ENCODE results near the gene SH2D6. TPM values are rescaled to one million over a fixed set of nuclear protein-coding genes. Genes with fewer than 3 reads are reported as not detected.
A peak's percentile ranks its signal among the peaks of the same experiment; 100 is the strongest.
"Not testable (repeated sequence)": the region's sequence is repeated elsewhere in the genome, so short reads cannot be mapped to it uniquely, and the experiment has no call there.

Gene SH2D6
- polyA plus RNA-seq, 3 donors = not detected

DNA sequence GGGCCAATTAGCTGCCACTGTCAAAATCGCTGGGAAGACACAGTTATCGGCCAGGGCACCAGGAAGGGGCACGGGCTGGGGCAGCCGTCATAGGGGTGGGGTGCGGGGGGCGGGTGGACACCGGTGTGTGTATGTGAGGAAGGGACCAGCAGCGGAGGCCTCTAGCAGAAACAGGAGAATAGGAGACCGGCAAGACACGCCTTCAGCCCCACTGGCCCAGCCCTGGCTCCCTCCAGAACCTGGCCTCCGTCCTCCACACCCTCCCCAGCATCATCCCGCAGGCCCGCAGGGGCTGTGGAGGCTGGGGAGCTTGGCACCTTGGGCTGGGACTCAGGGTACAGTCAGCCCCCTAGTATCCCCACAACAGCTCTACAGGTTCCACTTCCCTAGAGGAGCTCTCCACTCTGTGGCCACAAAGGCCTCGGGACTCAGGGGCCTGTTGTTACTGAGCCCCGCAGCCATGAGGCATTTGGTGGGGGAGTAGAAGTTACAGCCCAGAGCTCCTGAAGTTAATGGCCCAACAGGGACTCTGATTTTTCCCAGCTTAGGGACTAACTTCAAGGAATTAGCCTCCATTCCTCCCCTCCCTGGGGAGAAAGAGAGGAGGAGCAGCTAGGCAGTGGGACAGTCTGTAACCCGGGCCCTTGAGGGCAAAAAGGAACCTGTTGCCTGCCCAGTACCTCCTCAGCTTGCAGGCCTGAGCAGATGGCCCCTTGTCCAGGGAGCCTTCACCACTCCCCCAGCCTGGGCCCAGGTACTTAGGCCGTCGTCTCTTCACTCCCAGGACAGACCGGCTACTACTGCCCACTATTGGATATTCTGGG, 19.9 kb downstream of the SH2D6 start:
- H3K36me3 Mint-ChIP-seq = no peaks in the 10 kb centered on the region
- intact Hi-C loops (cut with micrococcal nuclease) = loop anchor here (5.0 kb wide), 2 partner anchors 59 to 99 kb away; partner anchors contain the start of gene MAT2A (in 2 of the 2)

DNA sequence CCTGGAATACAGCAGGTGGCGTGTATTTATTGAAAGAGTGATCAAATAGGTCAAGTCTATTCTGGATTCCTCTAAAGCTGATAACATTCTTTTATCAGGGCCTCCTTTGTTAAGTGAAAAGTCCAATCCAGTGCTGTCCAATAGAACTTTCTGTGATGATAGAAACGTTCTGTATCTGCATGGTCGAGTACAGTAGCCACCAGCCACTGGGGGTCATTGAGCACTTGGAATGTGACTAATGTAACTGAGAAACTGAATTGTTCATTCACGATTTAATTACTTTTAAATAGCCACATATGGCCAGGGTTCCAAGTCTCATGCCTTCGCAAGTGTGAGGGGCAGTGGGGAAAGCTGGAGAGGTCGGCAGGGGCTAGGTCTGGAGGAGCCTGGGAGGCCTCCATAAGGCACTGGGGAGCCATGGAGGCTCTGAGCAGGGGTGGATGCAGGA, 20.5 kb downstream of the SH2D6 start:
- intact Hi-C loops (cut with micrococcal nuclease) = loop anchor here (5.0 kb wide), 2 partner anchors 58 to 98 kb away; partner anchors contain the start of gene MAT2A (in 2 of the 2)
- peak overlapping the region in 1 of 3 experiments; percentile 38 for H3K4me3 ChIP-seq (replicated peaks in 1 of 3; ENCODE audit: low read depth in 2 of 3, low read length in 3 of 3)
- WGBS (ENCODE audit: insufficient coverage) = 98% methylated on average over 4 of the region's 6 CpGs
- peak overlapping the region; percentile 41 for H2AFZ ChIP-seq (ENCODE audit: insufficient read depth, low read depth, low read length, poor library complexity, severe bottlenecking)
- peak overlapping the region; percentile 92 to 98 for H3K27ac ChIP-seq (ENCODE audit: low read depth in 1 of 2, low read length in 2 of 2)
- peaks cover 57 to 60% of the 10 kb centered on the region in 2 donors for H3K4me1 ChIP-seq (ENCODE audit: control insufficient read depth in 1 of 2, insufficient read depth in 2 of 2, low read length in 2 of 2)
- H3K9me3 ChIP-seq (replicated peaks in 1 of 2; ENCODE audit: control insufficient read depth in 1 of 2, insufficient read depth in 1 of 2, low read length in 2 of 2) = no peaks in the 10 kb centered on the region
- peak overlapping the region in 1 of 2 donors; percentile 76 for H3K4me3 Mint-ChIP-seq
- no peaks in the 10 kb centered on the region for H4K20me1 ChIP-seq (ENCODE audit: insufficient read depth, low read length)
- no peak for DNase-seq
- peak overlapping the region; percentile 83 for H3K9ac ChIP-seq (ENCODE audit: insufficient read depth, low read length, poor library complexity, severe bottlenecking)
- H3K36me3 Mint-ChIP-seq = no peaks in the 10 kb centered on the region
- H3K4me2 ChIP-seq (replicated peaks; ENCODE audit: extremely low read depth, low read length, poor library complexity, severe bottlenecking) = peak overlapping the region; percentile 71
- peak overlapping the region; percentile 98 to 100 (median 99) for H3K27ac Mint-ChIP-seq
- H3K9me3 Mint-ChIP-seq = no peaks in the 10 kb centered on the region
- H3K27me3 ChIP-seq (ENCODE audit: control insufficient read depth in 2 of 2, insufficient read depth in 2 of 2, low read length in 2 of 2) = no peaks in the 10 kb centered on the region
- TF ChIP-seq, protein P1, sequence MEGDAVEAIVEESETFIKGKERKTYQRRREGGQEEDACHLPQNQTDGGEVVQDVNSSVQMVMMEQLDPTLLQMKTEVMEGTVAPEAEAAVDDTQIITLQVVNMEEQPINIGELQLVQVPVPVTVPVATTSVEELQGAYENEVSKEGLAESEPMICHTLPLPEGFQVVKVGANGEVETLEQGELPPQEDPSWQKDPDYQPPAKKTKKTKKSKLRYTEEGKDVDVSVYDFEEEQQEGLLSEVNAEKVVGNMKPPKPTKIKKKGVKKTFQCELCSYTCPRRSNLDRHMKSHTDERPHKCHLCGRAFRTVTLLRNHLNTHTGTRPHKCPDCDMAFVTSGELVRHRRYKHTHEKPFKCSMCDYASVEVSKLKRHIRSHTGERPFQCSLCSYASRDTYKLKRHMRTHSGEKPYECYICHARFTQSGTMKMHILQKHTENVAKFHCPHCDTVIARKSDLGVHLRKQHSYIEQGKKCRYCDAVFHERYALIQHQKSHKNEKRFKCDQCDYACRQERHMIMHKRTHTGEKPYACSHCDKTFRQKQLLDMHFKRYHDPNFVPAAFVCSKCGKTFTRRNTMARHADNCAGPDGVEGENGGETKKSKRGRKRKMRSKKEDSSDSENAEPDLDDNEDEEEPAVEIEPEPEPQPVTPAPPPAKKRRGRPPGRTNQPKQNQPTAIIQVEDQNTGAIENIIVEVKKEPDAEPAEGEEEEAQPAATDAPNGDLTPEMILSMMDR (IDR thresholded peaks at IDR 0.05) = no peak
- peaks cover 56% of the 10 kb centered on the region for H3K4me1 Mint-ChIP-seq
- H3K36me3 ChIP-seq (replicated peaks in 1 of 2; ENCODE audit: control insufficient read depth in 1 of 2, insufficient read depth in 2 of 2, low read length in 2 of 2) = no peaks in the 10 kb centered on the region
- peaks cover 0 to 7% (median 5%) of the 10 kb centered on the region in 3 donors for H3K27me3 Mint-ChIP-seq (ENCODE audit: low read depth in 3 of 3)
- H3K79me2 ChIP-seq (ENCODE audit: insufficient read depth, low read length) = no peaks in the 10 kb centered on the region

More for the DNA sequence above, 19.9 kb downstream of the SH2D6 start:
- H3K4me3 Mint-ChIP-seq = peak overlapping the region; percentile 68 to 76
- no peaks in the 10 kb centered on the region for H3K9me3 Mint-ChIP-seq
- Histone ChIP-seq H3K27ac (ENCODE audit: low read depth in 1 of 2, low read length in 2 of 2) (peak overlapping the region; percentile 92 to 98), H3K9ac (ENCODE audit: insufficient read depth, low read length, poor library complexity, severe bottlenecking) (peak overlapping the region; percentile 83), H3K4me2 (replicated peaks; ENCODE audit: extremely low read depth, low read length, poor library complexity, severe bottlenecking) (peak overlapping the region; percentile 71), H2AFZ (ENCODE audit: insufficient read depth, low read depth, low read length, poor library complexity, severe bottlenecking) (peak overlapping the region; percentile 41), H3K27me3 (ENCODE audit: control insufficient read depth in 2 of 2, insufficient read depth in 2 of 2, low read length in 2 of 2) (no peaks in the 10 kb centered on the region), H3K4me1 (ENCODE audit: control insufficient read depth in 1 of 2, insufficient read depth in 2 of 2, low read length in 2 of 2) (peaks cover 57 to 65% of the 10 kb centered on the region in 2 donors), H3K4me3 (replicated peaks in 1 of 3; ENCODE audit: low read depth in 2 of 3, low read length in 3 of 3) (peak overlapping the region in 2 of 3 experiments; percentile 12 to 38), H3K9me3 (replicated peaks in 1 of 2; ENCODE audit: control insufficient read depth in 1 of 2, insufficient read depth in 1 of 2, low read length in 2 of 2) (no peaks in the 10 kb centered on the region), H3K79me2 (ENCODE audit: insufficient read depth, low read length) (no peaks in the 10 kb centered on the region), H3K36me3 (replicated peaks in 1 of 2; ENCODE audit: control insufficient read depth in 1 of 2, insufficient read depth in 2 of 2, low read length in 2 of 2) (no peaks in the 10 kb centered on the region), H4K20me1 (ENCODE audit: insufficient read depth, low read length) (no peaks in the 10 kb centered on the region)
- H3K27me3 Mint-ChIP-seq (ENCODE audit: low read depth in 3 of 3) = peaks cover 0 to 7% (median 7%) of the 10 kb centered on the region in 3 donors
- TF ChIP-seq, protein P1 (IDR thresholded peaks at IDR 0.05) = no peak
- peak overlapping the region; percentile 98 to 100 (median 99) for H3K27ac Mint-ChIP-seq
- WGBS (ENCODE audit: insufficient coverage) = 18% methylated on average over 5 of the region's 19 CpGs
- DNase-seq = peak in 2 of 3 donors; percentile 57 to 65
- H3K4me1 Mint-ChIP-seq = peaks cover 59% of the 10 kb centered on the region

GRCh38 chr2:85439569-85439968, 21.1 kb downstream of the SH2D6 start:
- H3K79me2 ChIP-seq (ENCODE audit: insufficient read depth, low read length); DNase-seq; H3K4me3 Mint-ChIP-seq; H3K9me3 ChIP-seq (replicated peaks in 1 of 2; ENCODE audit: control insufficient read depth in 1 of 2, insufficient read depth in 1 of 2, low read length in 2 of 2); H4K20me1 ChIP-seq (ENCODE audit: insufficient read depth, low read length); H3K9me3 Mint-ChIP-seq; H3K9ac ChIP-seq (ENCODE audit: insufficient read depth, low read length, poor library complexity, severe bottlenecking); H3K36me3 ChIP-seq (replicated peaks in 1 of 2; ENCODE audit: control insufficient read depth in 1 of 2, insufficient read depth in 2 of 2, low read length in 2 of 2); H3K27me3 ChIP-seq (ENCODE audit: control insufficient read depth in 2 of 2, insufficient read depth in 2 of 2, low read length in 2 of 2); H3K27me3 Mint-ChIP-seq (ENCODE audit: low read depth in 3 of 3); H3K36me3 Mint-ChIP-seq; H3K4me2 ChIP-seq (replicated peaks; ENCODE audit: extremely low read depth, low read length, poor library complexity, severe bottlenecking); H2AFZ ChIP-seq (ENCODE audit: insufficient read depth, low read depth, low read length, poor library complexity, severe bottlenecking); H3K4me3 ChIP-seq (replicated peaks in 1 of 3; ENCODE audit: low read depth in 2 of 3, low read length in 3 of 3): not testable (repeated sequence)
- H3K4me1 Mint-ChIP-seq = peaks cover 52% of the 10 kb centered on the region
- H3K27ac Mint-ChIP-seq = peak overlapping the region; percentile 98 to 100 (median 99)
- 100% methylated on average over 6 of the region's 9 CpGs for WGBS (ENCODE audit: insufficient coverage)
- Histone ChIP-seq H3K27ac (ENCODE audit: low read depth in 1 of 2, low read length in 2 of 2) (peak overlapping the region in 1 of 2 donors; percentile 98), H3K4me1 (ENCODE audit: control insufficient read depth in 1 of 2, insufficient read depth in 2 of 2, low read length in 2 of 2) (peaks cover 53 to 57% of the 10 kb centered on the region in 2 donors)
- intact Hi-C loops (cut with micrococcal nuclease) = loop anchor here (5.0 kb wide), 2 partner anchors 58 to 98 kb away; partner anchors contain the start of gene MAT2A (in 2 of the 2)

Measured in CD14-positive monocyte (primary cell).